OCI-LY7 (cell line): Measurements from ENCODE around the gene RETREG1.

ENCODE experiments used
- EZH2phosphoT487 ChIP-seq: fragments of 200-600 bp; sonication (generic); IDR thresholded peaks from 2 replicates; pipeline ENCODE4 v1.6.1; 2018; ENCODE audit warnings: low read depth, borderline replicate concordance, mild to moderate bottlenecking, mixed run types, antibody characterized with exemption, low read length, moderate library complexity, mixed read lengths
- TF ChIP-seq, protein P1 (sequence below): fragments of 200-600 bp; sonication (generic); conservative IDR thresholded peaks from 2 replicates; pipeline ENCODE4 v1.5.1; 2014; ENCODE audit warnings: mild to moderate bottlenecking, antibody characterized with exemption, low read length, moderate library complexity, mixed read lengths

DNA sequence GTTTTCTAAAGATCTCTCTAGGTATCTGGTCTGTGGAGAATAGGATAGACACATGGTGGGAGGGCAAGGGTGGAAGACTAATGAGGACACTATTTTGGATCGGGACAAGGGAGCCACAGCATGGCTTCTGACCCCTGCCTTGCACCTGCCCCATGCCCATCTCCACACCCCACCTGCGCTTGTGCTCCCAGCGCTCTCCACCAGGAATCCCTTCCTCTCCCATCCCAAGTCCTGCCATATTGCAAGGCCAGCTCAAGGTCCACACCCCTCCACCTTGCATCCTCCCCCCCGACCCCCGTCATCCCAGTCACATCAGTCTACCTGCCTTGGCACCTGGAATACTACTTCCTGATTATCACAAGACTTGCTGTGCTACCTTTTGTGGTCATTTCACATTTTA is 44.2 kb upstream of the RETREG1 start:
- TF ChIP-seq, protein P1, sequence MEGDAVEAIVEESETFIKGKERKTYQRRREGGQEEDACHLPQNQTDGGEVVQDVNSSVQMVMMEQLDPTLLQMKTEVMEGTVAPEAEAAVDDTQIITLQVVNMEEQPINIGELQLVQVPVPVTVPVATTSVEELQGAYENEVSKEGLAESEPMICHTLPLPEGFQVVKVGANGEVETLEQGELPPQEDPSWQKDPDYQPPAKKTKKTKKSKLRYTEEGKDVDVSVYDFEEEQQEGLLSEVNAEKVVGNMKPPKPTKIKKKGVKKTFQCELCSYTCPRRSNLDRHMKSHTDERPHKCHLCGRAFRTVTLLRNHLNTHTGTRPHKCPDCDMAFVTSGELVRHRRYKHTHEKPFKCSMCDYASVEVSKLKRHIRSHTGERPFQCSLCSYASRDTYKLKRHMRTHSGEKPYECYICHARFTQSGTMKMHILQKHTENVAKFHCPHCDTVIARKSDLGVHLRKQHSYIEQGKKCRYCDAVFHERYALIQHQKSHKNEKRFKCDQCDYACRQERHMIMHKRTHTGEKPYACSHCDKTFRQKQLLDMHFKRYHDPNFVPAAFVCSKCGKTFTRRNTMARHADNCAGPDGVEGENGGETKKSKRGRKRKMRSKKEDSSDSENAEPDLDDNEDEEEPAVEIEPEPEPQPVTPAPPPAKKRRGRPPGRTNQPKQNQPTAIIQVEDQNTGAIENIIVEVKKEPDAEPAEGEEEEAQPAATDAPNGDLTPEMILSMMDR, result no peak
- no peak for TF ChIP-seq EZH2phosphoT487
